IMR-90 (cell line): ENCODE results near the gene SOCS3. TPM values are rescaled to one million over a fixed set of nuclear protein-coding genes. Genes with fewer than 3 reads are reported as not detected.

Experiments used
- BHLHE40 ChIP-seq: fragments of 150-350 bp; IDR thresholded peaks from 2 replicates; pipeline ENCODE4 v1.6.1; 2016; ENCODE audit warnings: mild to moderate bottlenecking, low read depth, low read length
- FOS ChIP-seq: fragments of 150-350 bp; IDR thresholded peaks from 2 replicates; pipeline ENCODE4 v1.6.1; 2016; ENCODE audit warnings: low read depth, low read length
- MAZ ChIP-seq: IDR thresholded peaks from 2 replicates; pipeline ENCODE4 v1.6.1; 2012; ENCODE audit warnings: low read depth, mild to moderate bottlenecking, low read length, improper control_type of control experiment, moderate library complexity, borderline replicate concordance
- MXI1 ChIP-seq: IDR thresholded peaks from 2 replicates; pipeline ENCODE4 v1.6.1; 2012; ENCODE audit warnings: low read depth, mild to moderate bottlenecking, low read length, moderate library complexity, borderline replicate concordance
- RAD21 ChIP-seq: IDR thresholded peaks from 2 replicates; pipeline ENCODE4 v1.6.1; 2012; ENCODE audit warnings: low read length, improper control_type of control experiment
- RCOR1 ChIP-seq: IDR thresholded peaks from 2 replicates; pipeline ENCODE4 v1.6.1; 2012; ENCODE audit warnings: mild to moderate bottlenecking, low read length, improper control_type of control experiment; ENCODE audit not compliant: insufficient replicate concordance
- polyA plus RNA-seq, 3 experiments: library from polyadenylated mRNA; depleted of rRNA; stranded (reverse); fragments of >200 nt; gene quantifications; 2 replicates each; pipeline ENCODE4 v1.2.3, GENCODE V29; 2012; ENCODE audit warnings: low replicate concordance in 1 of 3
- total RNA-seq: library from RNA; depleted of rRNA; stranded (reverse); fragments of >200 nt; gene quantifications from 2 replicates; pipeline ENCODE4 v1.2.3, GENCODE V29; 2012

Gene SOCS3
- total and polyA plus RNA-seq, 2 of the 4 experiments (the other 2 are of a cell fraction) = 19.2 to 19.9 TPM

GRCh38 chr17:78365561-78366108, 5.8 kb upstream of the SOCS3 start (continued):
- TF ChIP-seq FOS = no peak
- no peak for TF ChIP-seq MXI1
- no peak for TF ChIP-seq RCOR1
- TF ChIP-seq RAD21 = no peak
- no peak for TF ChIP-seq MAZ
- no peak for TF ChIP-seq BHLHE40
